ENCODE results near the gene MB21D2.
A peak's percentile ranks its signal among the peaks of the same experiment; 100 is the strongest.

GRCh38 chr3:192917404-192918274 lies at the start of gene MB21D2:
- TF ChIP-seq CEBPB (IDR thresholded peaks at IDR 0.05): no peak
- TF ChIP-seq EP300 (IDR thresholded peaks at IDR 0.05; ENCODE audit: borderline replicate concordance): no peak
- no peak for TF ChIP-seq CREB1 (IDR thresholded peaks at IDR 0.05; ENCODE audit: low read depth)
- peak; percentile 34; the same call in 1 of the 2 replicates for TF ChIP-seq EGR1 (IDR thresholded peaks at IDR 0.05)
- TF ChIP-seq NFIC (IDR thresholded peaks at IDR 0.05): peak; percentile 20; the same call in 1 of the 2 replicates
- no peak for TF ChIP-seq FOXM1 (IDR thresholded peaks at IDR 0.05; ENCODE audit: borderline replicate concordance, low read depth)
- TF ChIP-seq, protein P1, sequence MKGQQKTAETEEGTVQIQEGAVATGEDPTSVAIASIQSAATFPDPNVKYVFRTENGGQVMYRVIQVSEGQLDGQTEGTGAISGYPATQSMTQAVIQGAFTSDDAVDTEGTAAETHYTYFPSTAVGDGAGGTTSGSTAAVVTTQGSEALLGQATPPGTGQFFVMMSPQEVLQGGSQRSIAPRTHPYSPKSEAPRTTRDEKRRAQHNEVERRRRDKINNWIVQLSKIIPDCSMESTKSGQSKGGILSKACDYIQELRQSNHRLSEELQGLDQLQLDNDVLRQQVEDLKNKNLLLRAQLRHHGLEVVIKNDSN (IDR thresholded peaks at IDR 0.05): no peak
- no peak for TF ChIP-seq TAF1 (IDR thresholded peaks at IDR 0.05; ENCODE audit: low read depth)
- no peak for TF ChIP-seq RAD21 (IDR thresholded peaks at IDR 0.05; ENCODE audit: low read depth)
